MM.1S (cell line): ENCODE measurements around the gene XXYLT1.

Experiments used
- EZH2 ChIP-seq: fragments of 300-600 bp; sonication (generic); optimal IDR thresholded peaks from 2 replicates; pipeline ENCODE3; 2017; ENCODE audit warnings: low read depth, mild to moderate bottlenecking, antibody characterized with exemption, low read length, mixed read lengths
- TF ChIP-seq, protein P1 (sequence below): fragments of 300-600 bp; sonication (generic); IDR thresholded peaks from 2 replicates; pipeline ENCODE4 v1.5.1; 2016; ENCODE audit warnings: antibody characterized with exemption, low read length, mixed read lengths

DNA sequence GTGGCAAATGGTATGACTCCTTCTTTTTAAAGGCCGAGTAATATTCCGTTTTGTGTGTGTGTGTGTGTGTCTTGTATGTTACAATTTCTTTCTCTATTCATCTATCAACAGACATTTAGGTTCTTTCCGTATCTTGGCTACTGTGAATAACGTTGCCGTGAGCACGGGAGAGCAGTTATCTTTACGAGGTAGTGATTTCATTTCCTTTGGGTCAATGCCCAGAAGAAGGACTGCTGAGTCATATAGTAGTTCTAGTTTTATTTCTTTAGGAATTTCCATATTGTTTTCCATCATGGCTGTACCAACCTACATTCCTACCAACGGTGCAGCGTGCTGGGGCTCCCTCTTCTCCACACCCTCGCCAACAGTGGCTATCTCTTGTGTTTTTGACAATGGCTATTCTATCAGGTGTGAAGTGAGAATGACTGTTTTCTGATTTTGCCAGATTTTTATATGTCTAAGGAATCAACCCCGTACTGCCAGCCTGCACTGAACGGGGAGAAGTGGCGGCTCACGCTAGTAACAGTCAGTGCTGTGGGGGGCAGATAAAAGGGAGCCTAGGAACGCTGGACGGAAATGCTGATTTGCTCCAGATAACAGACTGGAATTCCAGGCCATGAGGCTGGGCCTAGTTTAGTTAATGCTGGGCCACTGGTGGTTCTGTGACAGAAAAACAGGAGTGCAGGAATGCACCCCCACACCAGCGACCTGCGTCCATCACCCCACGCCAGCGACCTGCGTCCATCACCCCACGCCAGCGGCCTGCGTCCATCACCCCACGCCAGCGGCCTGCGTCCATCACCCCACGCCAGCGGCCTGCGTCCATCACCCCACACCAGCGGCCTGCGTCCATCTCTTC, 168.1 kb downstream of the XXYLT1 start:
- no peak for TF ChIP-seq EZH2
- TF ChIP-seq, protein P1, sequence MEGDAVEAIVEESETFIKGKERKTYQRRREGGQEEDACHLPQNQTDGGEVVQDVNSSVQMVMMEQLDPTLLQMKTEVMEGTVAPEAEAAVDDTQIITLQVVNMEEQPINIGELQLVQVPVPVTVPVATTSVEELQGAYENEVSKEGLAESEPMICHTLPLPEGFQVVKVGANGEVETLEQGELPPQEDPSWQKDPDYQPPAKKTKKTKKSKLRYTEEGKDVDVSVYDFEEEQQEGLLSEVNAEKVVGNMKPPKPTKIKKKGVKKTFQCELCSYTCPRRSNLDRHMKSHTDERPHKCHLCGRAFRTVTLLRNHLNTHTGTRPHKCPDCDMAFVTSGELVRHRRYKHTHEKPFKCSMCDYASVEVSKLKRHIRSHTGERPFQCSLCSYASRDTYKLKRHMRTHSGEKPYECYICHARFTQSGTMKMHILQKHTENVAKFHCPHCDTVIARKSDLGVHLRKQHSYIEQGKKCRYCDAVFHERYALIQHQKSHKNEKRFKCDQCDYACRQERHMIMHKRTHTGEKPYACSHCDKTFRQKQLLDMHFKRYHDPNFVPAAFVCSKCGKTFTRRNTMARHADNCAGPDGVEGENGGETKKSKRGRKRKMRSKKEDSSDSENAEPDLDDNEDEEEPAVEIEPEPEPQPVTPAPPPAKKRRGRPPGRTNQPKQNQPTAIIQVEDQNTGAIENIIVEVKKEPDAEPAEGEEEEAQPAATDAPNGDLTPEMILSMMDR, result no peak
